HG03103 (cell line): ENCODE data around the gene CCDC32.
A peak's percentile ranks its signal among the peaks of the same experiment; 100 is the strongest.

Source experiments
- ATAC-seq: cut with Tn5 transposase; IDR thresholded peaks from one replicate; pipeline ENCODE4 v1.9.1; 2021; ENCODE audit warnings: low read depth; ENCODE audit not compliant: unreplicated experiment

Gene CCDC32

GRCh38 chr15:40569129-40569953 is 4.5 kb upstream of the CCDC32 start, which contains the start of gene RPUSD2:
Gene RPUSD2 (plus strand): TSS chr15:40569299. CDS start chr15:40569338, 39 bp downstream.
- ATAC-seq = peak; percentile 45

DNA sequence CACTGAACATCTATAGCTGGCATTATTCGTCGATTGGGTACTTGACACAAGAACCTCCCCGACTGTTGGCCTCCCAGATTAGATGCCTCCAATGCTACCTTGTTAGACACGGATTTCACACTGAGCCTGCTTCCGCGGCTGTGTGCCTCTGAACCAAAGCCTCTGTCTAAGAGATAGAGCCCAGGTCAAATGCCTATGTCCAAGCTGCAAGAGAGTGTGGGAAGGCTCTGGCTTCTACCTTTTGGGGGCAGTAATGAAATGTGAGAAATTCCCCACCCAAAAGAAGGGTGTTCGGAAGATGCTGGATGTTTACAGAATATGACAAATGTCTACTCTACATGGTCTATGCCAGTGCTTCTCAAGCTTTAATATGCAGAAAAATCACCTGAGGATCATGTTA is 2.3 kb upstream of the CCDC32 start:
- no peak for ATAC-seq

GRCh38 chr15:40565333-40566238 is 744 bp upstream of the CCDC32 start:
- no peak for ATAC-seq

- ATAC-seq = no peak
Measured at GRCh38 chr15:40563426-40563825, 1.4 kb downstream of the CCDC32 start.

- no peak for ATAC-seq
Measured at GRCh38 chr15:40562691-40563090, 2.2 kb downstream of the CCDC32 start.

DNA sequence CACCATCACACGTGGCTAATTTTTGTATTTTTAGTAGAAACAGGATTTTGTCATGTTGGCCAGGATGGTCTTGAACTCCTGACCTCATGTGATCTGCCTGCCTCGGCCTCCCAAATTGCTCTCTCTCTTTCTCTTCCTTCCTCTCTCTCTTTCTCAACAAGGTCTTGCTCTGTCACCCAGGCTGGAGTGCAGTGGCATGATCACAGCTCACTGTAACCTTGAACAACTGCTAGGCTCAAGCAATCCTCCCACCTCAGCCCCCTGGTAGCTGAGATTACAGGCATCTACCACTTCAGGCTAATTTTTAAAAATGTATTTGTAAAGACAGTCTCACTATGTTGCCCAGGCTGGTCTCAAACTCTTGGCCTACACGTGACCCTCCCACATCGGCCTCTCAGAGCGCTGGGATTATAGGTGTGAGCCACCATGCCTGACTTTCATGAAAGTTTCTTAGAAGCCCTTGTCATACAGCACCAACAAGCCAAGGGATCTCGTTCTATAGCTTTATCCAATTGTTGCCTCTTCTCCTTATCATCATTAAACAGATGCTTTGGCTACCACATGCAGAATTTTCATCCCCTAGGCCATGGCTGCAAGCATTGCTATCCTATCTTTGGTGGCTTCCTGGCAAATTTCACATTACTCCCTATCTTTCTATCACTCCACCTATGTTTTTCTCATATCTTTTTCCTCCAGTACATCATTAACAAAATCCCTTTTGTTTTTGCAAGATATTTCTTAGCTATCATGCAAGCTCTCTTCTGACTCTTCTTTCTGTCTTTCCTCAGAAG is 5.7 kb downstream of the CCDC32 start:
- ATAC-seq = no peak

- no peak for ATAC-seq
Measured at GRCh38 chr15:40555876-40556275, 9.0 kb downstream of the CCDC32 start.

- ATAC-seq = no peak
Measured at GRCh38 chr15:40554161-40554525, 10.7 kb downstream of the CCDC32 start.

GRCh38 chr15:40550341-40551037 is 14.4 kb downstream of the CCDC32 start:
- ATAC-seq = peak; percentile 60

- ATAC-seq = no peak
Measured at GRCh38 chr15:40549894-40550293, 14.9 kb downstream of the CCDC32 start.

- ATAC-seq = no peak
Measured at GRCh38 chr15:40548610-40549009, 16.2 kb downstream of the CCDC32 start.

DNA sequence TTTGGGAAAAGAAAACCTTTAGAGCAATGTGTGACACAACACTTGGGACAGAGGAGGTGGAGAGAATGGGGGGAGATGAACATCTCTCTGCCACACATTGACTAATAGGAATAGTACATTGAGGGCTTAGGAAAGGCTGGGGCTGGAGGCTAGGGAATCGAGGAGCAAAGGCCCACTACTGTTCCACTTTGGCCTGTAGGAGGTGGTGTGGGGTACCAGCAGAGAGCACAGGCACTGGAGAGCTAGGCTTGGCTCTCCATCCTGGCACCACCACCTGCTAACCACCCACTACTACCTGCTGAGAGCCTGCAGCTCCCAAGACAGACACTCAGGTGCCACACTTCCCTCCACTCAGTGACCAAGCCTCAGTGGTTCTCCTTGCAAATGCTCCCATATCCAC is 19.4 kb downstream of the CCDC32 start:
- no peak for ATAC-seq

DNA sequence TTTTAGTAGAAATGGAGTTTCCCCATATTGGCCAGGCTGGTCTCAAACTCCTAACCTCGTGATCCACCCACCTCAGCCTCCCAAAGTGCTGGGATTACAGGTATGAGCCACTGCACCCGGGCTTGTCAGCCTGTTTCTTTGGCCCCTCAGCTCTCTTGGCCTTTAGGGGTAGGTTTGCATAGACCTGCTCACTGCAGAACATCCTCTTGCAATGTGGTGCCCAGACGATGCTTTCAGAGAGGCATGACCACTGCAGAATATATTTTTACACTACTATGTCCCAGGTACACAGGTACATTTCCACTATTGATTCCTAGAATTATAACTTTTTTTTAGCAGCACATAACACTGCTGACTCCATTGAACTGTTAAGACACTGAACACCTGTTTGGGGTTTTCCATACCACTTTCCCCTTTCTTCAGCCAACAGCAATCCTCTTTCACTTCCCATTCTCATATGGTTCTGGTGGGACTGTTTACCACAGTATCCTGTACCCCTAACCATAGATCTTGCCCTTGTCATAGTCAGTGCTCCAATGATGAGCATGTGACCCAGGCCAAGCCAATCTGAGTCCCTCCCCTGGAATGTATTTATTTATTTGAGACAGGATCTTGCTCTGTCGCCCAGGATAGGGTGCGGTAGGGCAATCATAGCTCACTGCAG is 21.1 kb downstream of the CCDC32 start:
- ATAC-seq = peak; percentile 59

DNA sequence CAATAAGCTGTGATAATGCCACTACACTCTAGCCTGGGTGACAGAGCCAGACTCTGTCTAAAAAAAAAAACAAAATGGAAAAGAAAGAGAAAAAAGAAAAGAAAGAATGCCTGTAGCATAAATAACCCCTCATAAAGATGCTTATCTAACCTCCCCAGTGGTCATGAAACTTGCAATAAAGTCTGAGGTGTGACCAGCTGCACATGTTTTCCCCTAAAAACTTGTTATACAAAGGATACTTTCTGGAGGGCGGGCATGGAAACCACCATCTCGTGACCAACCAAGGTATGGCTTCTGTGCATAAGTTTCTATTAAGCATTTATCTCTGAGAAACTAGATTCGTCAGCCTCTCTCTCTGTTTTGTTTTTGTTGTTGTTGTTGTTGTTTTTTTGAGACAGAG is 21.8 kb downstream of the CCDC32 start:
- no peak for ATAC-seq

- ATAC-seq = no peak
Measured at GRCh38 chr15:40538976-40539375, 25.9 kb downstream of the CCDC32 start.

- no peak for ATAC-seq
Measured at GRCh38 chr15:40536501-40536900, 28.3 kb downstream of the CCDC32 start.

GRCh38 chr15:40534371-40534770 is 30.5 kb downstream of the CCDC32 start:
- ATAC-seq = no peak

- ATAC-seq = no peak
Measured at GRCh38 chr15:40533763-40534364, 31.0 kb downstream of the CCDC32 start.

DNA sequence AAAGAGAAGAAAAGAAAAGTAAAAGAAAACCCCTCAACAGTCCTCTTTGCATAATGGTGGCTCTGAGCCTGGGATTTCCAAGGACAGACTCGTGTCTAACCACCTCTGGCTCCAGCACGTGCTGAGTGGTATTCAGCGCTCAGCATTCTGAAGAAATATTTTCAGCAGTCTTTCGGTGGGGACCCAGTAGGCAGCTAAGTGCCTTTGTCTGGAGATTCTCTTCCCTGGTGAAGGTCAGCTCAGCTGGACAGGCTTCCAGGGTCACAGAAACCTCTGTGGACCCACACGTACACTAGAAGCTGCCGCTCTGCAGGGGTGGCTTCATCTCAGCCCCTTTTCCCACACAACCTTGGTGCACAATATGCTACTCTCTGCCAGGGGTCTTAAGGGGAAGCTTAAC is 36.0 kb downstream of the CCDC32 start:
- ATAC-seq = no peak
